Measurements from ENCODE around the gene OVCH1. TPM values are rescaled to one million over a fixed set of nuclear protein-coding genes. Genes with fewer than 3 reads are reported as not detected.

Gene OVCH1
- total and polyA plus RNA-seq, 12 donors, result 0.11 to 1.00 (median 0.23) TPM; not detected in 2

GRCh38 chr12:29426498-29426897 is 71.0 kb downstream of the OVCH1 start:
- H3K4me3 ChIP-seq, result no peak overlapping the region
- intact Hi-C loops (cut with DNase I), result no loop called here
- no peaks in the 10 kb centered on the region for H3K27me3 ChIP-seq
- H3K9me3 ChIP-seq (replicated peaks in 1 of 3), result no peaks in the 10 kb centered on the region
- H3K36me3 ChIP-seq (replicated peaks in 1 of 2), result no peaks in the 10 kb centered on the region
- no peak overlapping the region for H3K27ac ChIP-seq
- no peak for DNase-seq
- no peak for TF ChIP-seq CTCF (IDR thresholded peaks at IDR 0.05)
- peaks cover 0 to 3% of the 10 kb centered on the region in 2 donors for H3K4me1 ChIP-seq (replicated peaks in 1 of 2)
- 76 to 90% (median 85%) methylated on average over 2 of the region's 2 CpGs for WGBS, 4 donors

DNA sequence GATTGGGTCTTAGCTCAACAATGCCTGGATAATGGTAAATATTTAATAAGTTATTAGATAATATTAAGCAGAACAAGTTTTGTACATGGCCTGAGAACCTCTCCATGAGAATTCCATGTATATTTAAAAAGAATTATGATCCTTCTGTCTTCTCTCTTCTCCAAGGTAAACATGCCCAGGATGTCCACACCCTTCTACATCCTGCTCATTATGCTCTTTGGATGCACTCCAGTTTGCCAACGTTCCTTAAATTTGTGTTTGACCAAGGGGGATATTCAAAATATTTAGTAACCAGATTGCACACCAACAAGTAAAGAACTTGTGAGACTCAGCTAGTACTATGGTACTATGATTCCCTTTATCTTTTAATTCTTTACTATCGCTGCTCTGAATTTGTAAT is 71.8 kb downstream of the OVCH1 start:
- no peak overlapping the region for H3K4me3 ChIP-seq
- H3K4me1 ChIP-seq (replicated peaks in 1 of 2), result peaks cover 0 to 3% of the 10 kb centered on the region in 2 donors
- H3K36me3 ChIP-seq (replicated peaks in 1 of 2), result no peaks in the 10 kb centered on the region
- no peak overlapping the region for H3K27ac ChIP-seq
- DNase-seq, result no peak
- no peaks in the 10 kb centered on the region for H3K27me3 ChIP-seq
- TF ChIP-seq POLR2A (IDR thresholded peaks at IDR 0.05), result no peak
- no peak for TF ChIP-seq CTCF (IDR thresholded peaks at IDR 0.05)
- 51 to 60% (median 54%) methylated on average over 2 of the region's 2 CpGs for WGBS, 4 donors
- no peaks in the 10 kb centered on the region for H3K9me3 ChIP-seq (replicated peaks in 1 of 3)
- intact Hi-C loops (cut with DNase I), result no loop called here

GRCh38 chr12:29416748-29417147 is 80.7 kb downstream of the OVCH1 start:
- Histone ChIP-seq H3K36me3 (replicated peaks in 1 of 2) (no peaks in the 10 kb centered on the region), H3K9me3 (replicated peaks in 1 of 3) (no peaks in the 10 kb centered on the region), H3K27ac (no peak overlapping the region), H3K4me1 (replicated peaks in 1 of 2) (no peaks in the 10 kb centered on the region), H3K27me3 (no peaks in the 10 kb centered on the region), H3K4me3 (no peak overlapping the region)
- no peak for DNase-seq
- TF ChIP-seq POLR2A (IDR thresholded peaks at IDR 0.05) (no peak), CTCF (IDR thresholded peaks at IDR 0.05) (no peak)
- intact Hi-C loops (cut with DNase I), result no loop called here

GRCh38 chr12:29415111-29415510 is 82.4 kb downstream of the OVCH1 start:
- Histone ChIP-seq H3K27me3 (no peaks in the 10 kb centered on the region), H3K4me1 (replicated peaks in 1 of 2) (no peaks in the 10 kb centered on the region), H3K9me3 (replicated peaks in 1 of 3) (no peaks in the 10 kb centered on the region), H3K4me3 (no peak overlapping the region), H3K27ac (no peak overlapping the region), H3K36me3 (replicated peaks in 1 of 2) (no peaks in the 10 kb centered on the region)
- intact Hi-C loops (cut with DNase I), result no loop called here
- DNase-seq, result no peak
- TF ChIP-seq CTCF (IDR thresholded peaks at IDR 0.05) (no peak), POLR2A (IDR thresholded peaks at IDR 0.05) (no peak)
- WGBS, 4 donors, result 39 to 44% (median 40%) methylated on average over 4 of the region's 4 CpGs

Data from adrenal gland (tissue), 12 donors.